Lower leg skin (tissue), 3 donors: ENCODE data around the gene GRID2.

Experiments used
- CTCF ChIP-seq, 3 donors: fragments of 450-650 bp; IDR thresholded peaks; one replicate each; pipeline ENCODE4 v1.5.1; 2016; ENCODE audit warnings: antibody characterized with exemption in 3 of 3, mild to moderate bottlenecking in 3 of 3, moderate library complexity in 2 of 3
- POLR2A ChIP-seq, 2 donors: fragments of 450-650 bp; IDR thresholded peaks; one replicate each; pipeline ENCODE4 v1.6.1; 2016 to 2017; ENCODE audit warnings: antibody characterized with exemption in 2 of 2, mild to moderate bottlenecking in 1 of 2, moderate library complexity in 1 of 2

- TF ChIP-seq CTCF (IDR thresholded peaks at IDR 0.05) (no peak), POLR2A (IDR thresholded peaks at IDR 0.05) (no peak)
These were observed 912.9 kb downstream of the GRID2 start for GRCh38 chr4:93216646-93217045.
